A673 (cell line): ENCODE measurements around the gene MAP7D2. TPM values are rescaled to one million over a fixed set of nuclear protein-coding genes. Genes with fewer than 3 reads are reported as not detected.

Experiments
- BruUV-seq: library from RNA; stranded (reverse); fragments of 400-500 nt; replicated peaks from 2 replicates; lab custom pipeline; 2021; lab: Mats Ljungman, UMichigan
- CTCF ChIA-PET: fragments of 300-600 bp; sonication (Branson Sonifier 250); formaldehyde crosslinking; loops from one replicate; lab custom pipeline; 2022; ENCODE audit warnings: antibody characterized with exemption; lab: Charles Lee
- POLR2A ChIA-PET: fragments of 300-600 bp; sonication (Branson Sonifier 250); formaldehyde crosslinking; loops from one replicate; lab custom pipeline; 2022; ENCODE audit warnings: antibody characterized with exemption; ENCODE audit not compliant: low non-redundant PET; lab: Charles Lee
- DNase-seq: peaks from one replicate; pipeline ENCODE4 v3.0.0-alpha.2; 2015; ENCODE audit warnings: low spot score
- H3K27ac ChIP-seq: fragments of 200-600 bp; sonication (generic); 2 replicates; pipeline ENCODE4 v1.5.1; 2016; ENCODE audit warnings: mixed run types, low read depth, mild to moderate bottlenecking, mixed read lengths, antibody characterized with exemption, low read length; ENCODE audit not compliant: poor library complexity, severe bottlenecking
- H3K27me3 ChIP-seq: fragments of 200-600 bp; sonication (generic); replicated peaks from 2 replicates; pipeline ENCODE4 v1.6.1; 2017; ENCODE audit warnings: mixed run types, low read depth, mild to moderate bottlenecking, mixed read lengths, antibody characterized with exemption, low read length; ENCODE audit not compliant: insufficient read depth, poor library complexity
- H3K36me3 ChIP-seq: fragments of 200-600 bp; sonication (generic); 2 replicates; pipeline ENCODE4 v1.6.1; 2016; ENCODE audit warnings: mixed run types, mild to moderate bottlenecking, mixed read lengths, antibody characterized with exemption, low read length; ENCODE audit not compliant: insufficient read depth, poor library complexity, severe bottlenecking
- H3K4me1 ChIP-seq: fragments of 200-600 bp; sonication (generic); 2 replicates; pipeline ENCODE4 v1.6.1; 2017; ENCODE audit warnings: mixed run types, mild to moderate bottlenecking, mixed read lengths, antibody characterized with exemption, low read length; ENCODE audit not compliant: insufficient read depth, poor library complexity, severe bottlenecking
- H3K4me3 ChIP-seq: fragments of 200-600 bp; sonication (generic); 2 replicates; pipeline ENCODE4 v1.5.1; 2016; ENCODE audit warnings: low read depth, mixed run types, mild to moderate bottlenecking, mixed read lengths, low read length; ENCODE audit not compliant: poor library complexity, severe bottlenecking
- H3K9me3 ChIP-seq: fragments of 200-600 bp; sonication (generic); 2 replicates; pipeline ENCODE4 v1.6.1; 2016; ENCODE audit warnings: mixed run types, low read depth, mild to moderate bottlenecking, mixed read lengths, antibody characterized with exemption, low read length; ENCODE audit not compliant: poor library complexity, severe bottlenecking
- EZH2 ChIP-seq: fragments of 200-600 bp; sonication (generic); IDR thresholded peaks from 2 replicates; pipeline ENCODE4 v1.6.1; 2017; ENCODE audit warnings: borderline replicate concordance, low read depth, mild to moderate bottlenecking, mixed read lengths, antibody characterized with exemption, low read length; ENCODE audit not compliant: poor library complexity, severe bottlenecking
- intact Hi-C: fragments of 100-400 bp; cut with micrococcal nuclease; formaldehyde crosslinking; loops from one replicate; pipeline ENCODE4 v1.10.0; 2022; ENCODE audit not compliant: unreplicated experiment
- total RNA-seq: library from RNA; stranded (reverse); gene quantifications from 2 replicates; pipeline ENCODE4 v1.2.3, GENCODE V29; 2021
- TF ChIP-seq, protein P1 (sequence below): fragments of 300-800, 200-600 bp; sonication (generic); conservative IDR thresholded peaks from 2 replicates; pipeline ENCODE4 v1.5.1; 2017; ENCODE audit warnings: low read depth, mild to moderate bottlenecking, antibody characterized with exemption, low read length, moderate library complexity, mixed read lengths

The MAP7D2 gene
- total RNA-seq, 1 experiment from 2014 or later: 1.2 TPM

- BruUV-seq: no TSS peak
- DNase-seq: no peak
- ChIA-PET POLR2A (no interaction called here), CTCF (no interaction called here)
- H3K4me1 ChIP-seq: no peaks in the 10 kb centered on the region
- H3K27me3 ChIP-seq: peaks cover 3% of the 10 kb centered on the region
- no peak overlapping the region for H3K27ac ChIP-seq
- H3K9me3 ChIP-seq: no peaks in the 10 kb centered on the region
- no peaks in the 10 kb centered on the region for H3K36me3 ChIP-seq
- TF ChIP-seq EZH2: no peak
- TF ChIP-seq, protein P1, sequence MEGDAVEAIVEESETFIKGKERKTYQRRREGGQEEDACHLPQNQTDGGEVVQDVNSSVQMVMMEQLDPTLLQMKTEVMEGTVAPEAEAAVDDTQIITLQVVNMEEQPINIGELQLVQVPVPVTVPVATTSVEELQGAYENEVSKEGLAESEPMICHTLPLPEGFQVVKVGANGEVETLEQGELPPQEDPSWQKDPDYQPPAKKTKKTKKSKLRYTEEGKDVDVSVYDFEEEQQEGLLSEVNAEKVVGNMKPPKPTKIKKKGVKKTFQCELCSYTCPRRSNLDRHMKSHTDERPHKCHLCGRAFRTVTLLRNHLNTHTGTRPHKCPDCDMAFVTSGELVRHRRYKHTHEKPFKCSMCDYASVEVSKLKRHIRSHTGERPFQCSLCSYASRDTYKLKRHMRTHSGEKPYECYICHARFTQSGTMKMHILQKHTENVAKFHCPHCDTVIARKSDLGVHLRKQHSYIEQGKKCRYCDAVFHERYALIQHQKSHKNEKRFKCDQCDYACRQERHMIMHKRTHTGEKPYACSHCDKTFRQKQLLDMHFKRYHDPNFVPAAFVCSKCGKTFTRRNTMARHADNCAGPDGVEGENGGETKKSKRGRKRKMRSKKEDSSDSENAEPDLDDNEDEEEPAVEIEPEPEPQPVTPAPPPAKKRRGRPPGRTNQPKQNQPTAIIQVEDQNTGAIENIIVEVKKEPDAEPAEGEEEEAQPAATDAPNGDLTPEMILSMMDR: no peak
- no peak overlapping the region for H3K4me3 ChIP-seq
- intact Hi-C loops: no loop called here
These were observed 4.5 kb downstream of the MAP7D2 start for GRCh38 chrX:20112022-20112774.

GRCh38 chrX:20111271-20111670 is 5.4 kb downstream of the MAP7D2 start:
- DNase-seq: no peak
- CTCF ChIA-PET: no interaction called here
- POLR2A ChIA-PET: no interaction called here
- BruUV-seq: no TSS peak
- Histone ChIP-seq H3K36me3 (no peaks in the 10 kb centered on the region), H3K27ac (no peak overlapping the region), H3K9me3 (no peaks in the 10 kb centered on the region), H3K4me3 (no peak overlapping the region), H3K27me3 (peaks cover 3% of the 10 kb centered on the region), H3K4me1 (no peaks in the 10 kb centered on the region)
- intact Hi-C loops: no loop called here
- TF ChIP-seq, protein P1: no peak
- no peak for TF ChIP-seq EZH2

- POLR2A ChIA-PET: no interaction called here
- CTCF ChIA-PET: no interaction called here
- Histone ChIP-seq H3K27me3 (no peaks in the 10 kb centered on the region), H3K9me3 (no peaks in the 10 kb centered on the region), H3K4me3 (no peak overlapping the region), H3K4me1 (no peaks in the 10 kb centered on the region), H3K36me3 (no peaks in the 10 kb centered on the region), H3K27ac (no peak overlapping the region)
- no peak for TF ChIP-seq EZH2
- TF ChIP-seq, protein P1: no peak
- no peak for DNase-seq
- no TSS peak for BruUV-seq
- intact Hi-C loops: no loop called here
These were observed 14.6 kb downstream of the MAP7D2 start for GRCh38 chrX:20101934-20102581.
